NCI-H1930 (cell line): Measurements from ENCODE around the gene HIVEP3.

ENCODE experiments used
- DNase-seq, 2 experiments: peaks; one replicate each; lab custom pipeline; 2025; lab: John Stamatoyannopoulos, UW

HIVEP3 gene

DNA sequence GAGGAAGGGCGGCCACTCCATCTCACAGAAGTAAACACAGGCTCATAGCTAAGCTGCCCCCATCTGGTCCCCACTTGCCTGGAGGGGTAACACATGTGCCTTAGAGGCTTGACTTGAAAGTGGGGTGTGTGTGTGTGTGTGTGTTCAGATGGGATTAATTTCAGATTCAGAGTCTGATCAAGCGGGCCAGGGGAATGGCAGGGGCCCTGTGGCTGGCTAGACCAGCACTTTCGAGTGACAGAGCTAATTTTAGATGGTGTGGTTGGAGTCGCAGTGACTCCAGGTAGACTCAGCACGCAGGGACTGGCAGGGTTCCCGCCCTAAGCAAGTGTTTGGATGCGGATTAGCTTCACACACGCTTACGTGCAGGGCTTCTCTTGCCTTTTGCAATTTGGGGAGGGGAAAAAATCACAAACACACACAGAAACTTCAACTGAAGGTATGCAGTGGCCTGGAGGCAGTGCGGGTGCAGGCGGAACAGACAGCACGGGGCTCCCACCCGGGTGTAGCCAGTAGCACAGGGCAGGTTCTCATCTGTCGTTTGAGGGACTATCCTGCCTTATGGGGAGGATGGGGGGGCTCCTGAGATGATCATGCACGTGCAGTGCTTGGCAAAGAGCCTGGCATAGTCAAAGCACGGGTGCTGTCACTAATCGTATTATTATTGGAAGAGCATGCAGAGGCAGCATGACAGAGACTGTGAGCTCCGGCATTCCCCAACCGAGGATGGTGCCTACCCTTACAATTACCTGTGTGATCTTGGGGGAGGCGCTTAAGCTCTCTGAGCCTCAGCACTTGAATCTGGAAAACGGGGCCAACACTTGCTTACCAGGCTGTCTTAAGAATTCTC, 435.5 kb downstream of the HIVEP3 start:
- no peak for DNase-seq

DNA sequence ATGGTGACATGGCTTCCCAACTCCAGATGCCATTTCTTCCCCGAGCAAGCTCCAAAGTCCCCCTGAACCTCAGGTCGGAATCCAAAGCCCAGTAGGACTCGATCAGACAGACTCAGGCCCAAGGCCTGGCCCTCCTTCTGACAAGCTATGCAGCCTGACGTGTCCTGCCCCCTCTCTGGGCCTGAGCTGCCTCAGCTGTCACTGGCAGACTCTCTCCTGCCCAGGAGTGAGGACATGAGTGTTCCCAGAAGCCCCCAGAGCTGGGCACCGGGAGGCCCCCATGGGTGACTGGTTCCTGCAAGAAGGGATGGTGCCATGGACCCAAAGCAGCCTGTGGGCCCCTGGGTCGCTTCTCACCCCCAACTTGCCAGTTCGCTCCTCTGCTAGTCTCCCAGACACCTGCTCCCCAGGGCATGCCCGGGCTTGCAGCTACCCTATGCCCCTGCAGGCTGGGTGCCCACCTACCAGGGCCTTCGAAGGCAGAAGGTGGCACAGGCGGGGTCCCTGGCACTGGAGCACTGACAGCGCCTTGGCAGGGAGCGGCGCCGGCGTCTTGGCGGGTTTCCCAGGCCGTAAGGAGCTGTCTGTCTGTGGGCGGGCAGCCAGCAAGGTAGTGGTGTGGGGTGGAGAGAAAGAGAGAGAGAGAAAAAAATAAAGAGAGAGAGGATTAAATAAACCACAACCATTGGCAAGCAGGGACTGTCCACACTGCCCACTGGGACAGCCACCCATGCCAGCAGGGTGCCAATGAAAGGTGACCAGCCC, 436.5 kb downstream of the HIVEP3 start:
- no peak for DNase-seq

DNA sequence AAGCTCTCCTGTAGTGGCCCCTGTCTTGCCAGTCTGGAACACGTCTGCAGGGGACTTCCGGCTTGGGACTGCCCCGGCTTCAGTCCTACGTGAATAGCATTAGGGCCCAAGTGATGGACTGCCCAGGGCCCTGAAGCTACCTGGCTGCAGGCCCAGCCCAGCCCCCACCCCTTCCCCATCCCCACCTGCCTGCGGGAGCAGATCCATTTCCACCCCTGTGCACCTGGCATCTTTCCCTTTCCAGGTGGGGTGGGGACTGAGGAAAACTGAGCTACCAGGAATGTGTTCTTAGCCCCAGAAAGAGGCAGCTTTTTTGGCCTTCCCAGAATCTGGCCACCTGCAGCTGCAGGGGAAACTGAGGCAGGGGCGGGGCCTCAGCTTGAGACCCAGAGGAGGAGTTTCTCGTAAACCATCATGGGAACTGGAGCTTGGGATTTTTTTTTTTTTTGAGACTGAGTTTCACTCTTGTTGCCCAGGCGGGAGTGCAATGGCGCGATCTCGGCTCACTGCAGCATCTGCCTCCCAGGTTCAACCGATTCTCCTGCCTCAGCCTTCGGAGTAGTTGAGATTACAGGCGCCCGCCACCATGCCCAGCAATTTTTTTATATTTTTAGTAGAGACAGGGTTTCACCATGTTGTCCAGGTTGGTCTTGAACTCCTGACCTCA, 437.5 kb downstream of the HIVEP3 start:
- DNase-seq, result no peak

DNA sequence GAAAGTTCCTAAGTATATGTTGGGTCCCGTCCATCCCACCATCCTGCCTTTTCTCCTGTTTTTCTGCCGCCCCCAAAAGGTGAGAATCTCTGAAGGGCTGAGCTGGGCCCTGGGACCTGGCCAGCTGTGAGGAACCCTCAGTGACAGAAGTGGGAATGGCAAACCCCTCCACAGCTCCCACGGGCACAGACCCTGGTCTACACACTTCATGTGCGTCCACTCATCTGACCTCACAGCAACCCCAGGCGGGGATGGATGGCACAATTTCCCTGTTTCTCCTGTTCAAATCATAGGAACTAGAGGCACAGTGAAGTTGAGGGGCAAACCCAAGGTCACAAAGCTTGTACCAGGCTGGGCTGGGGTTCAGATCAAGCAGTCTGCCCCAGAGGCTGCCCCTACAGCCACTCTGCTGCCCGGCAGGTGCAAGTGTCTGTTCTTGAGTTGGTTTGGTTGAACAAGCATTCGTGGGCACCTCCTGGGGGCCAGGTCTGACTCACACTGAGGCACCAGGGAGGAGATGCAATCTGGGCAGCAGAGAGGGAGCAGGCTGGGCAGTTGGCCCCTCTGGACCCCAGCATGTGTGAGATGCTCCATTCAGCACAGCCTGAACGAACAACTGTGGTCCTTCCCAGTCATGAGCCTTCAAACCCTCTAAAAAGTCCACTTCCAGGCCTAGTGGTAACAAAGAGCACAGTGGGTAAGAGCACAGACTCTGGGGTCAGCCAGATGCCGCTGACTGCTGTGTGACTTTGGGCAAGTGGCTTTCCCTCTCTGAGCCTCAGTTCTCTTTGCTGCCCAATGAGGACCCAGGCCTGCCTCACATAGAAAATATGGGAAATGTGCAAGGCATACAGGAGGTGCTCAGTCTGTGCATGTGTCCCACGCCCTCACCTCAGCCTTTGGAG, 438.3 kb downstream of the HIVEP3 start:
- DNase-seq, result no peak

GRCh38 chr1:41479808-41480160, 438.9 kb downstream of the HIVEP3 start:
- DNase-seq, result no peak

DNA sequence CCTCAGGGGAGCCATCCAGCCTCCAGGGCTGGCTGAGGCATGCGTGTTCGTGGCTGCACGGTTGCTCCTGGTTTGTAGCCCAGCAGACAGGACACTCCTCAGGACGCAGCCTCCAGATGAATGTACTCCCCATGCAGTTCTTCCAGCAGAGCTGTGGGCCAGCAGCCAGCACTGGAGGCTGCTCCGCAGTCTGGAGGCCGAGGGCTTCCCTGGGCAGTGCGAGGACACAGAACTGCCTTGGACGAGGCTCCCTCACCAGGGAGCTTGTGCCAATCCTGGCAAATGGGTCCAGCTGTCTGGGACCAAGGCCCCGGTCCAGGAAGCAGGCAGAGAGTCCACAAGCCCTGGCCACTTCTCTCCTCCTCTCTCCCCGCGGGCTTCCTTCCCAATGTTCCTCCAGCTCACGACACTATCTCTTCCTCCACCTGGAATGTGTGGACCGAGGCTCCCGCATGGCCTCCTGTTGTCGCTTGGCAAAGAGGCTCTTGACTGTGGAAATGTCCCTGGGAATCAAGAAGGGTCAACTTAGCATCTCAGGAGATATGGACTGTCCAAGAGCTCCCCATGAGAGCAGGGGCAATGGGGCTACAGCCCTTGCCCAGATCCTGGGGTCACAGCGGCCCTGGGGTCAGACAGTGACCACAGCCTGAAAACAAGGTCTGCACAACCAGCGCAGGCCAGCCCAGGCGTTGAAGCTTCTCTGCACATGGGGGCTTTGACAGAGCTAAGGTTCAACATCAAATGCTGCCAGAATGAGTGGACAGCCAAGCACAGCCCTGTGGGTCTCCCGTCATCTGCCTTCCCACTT, 439.5 kb downstream of the HIVEP3 start:
- DNase-seq, result no peak

DNA sequence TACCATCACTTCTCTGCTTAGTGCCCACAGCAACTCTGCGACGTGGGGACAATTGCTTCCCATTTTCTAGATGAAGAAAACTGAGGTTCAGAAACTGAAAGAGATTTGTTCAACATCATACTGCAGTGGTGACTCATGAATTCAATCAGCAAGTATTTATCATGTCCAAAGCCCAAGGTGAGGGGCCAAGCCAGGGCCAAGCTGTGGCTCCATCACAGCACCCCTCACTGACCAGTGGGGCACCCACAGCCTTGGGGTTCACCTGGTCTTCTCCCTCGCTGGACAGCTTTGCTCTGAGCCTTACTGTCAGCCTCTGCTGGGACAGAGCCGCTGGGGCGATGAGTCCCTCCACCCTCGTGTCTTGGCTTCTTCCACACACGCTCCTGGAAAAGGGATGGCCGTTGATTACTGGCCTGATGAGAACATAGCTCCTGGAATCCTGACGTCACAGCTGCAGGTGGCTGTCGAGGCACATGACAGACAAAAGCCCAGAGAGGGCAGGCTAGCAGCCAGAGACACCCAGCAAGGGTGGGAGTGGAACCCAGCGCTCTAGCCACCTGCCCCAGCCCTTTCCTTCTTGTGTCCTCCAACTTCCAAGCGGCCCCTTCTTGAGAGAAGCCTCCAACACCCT, 440.5 kb downstream of the HIVEP3 start:
- no peak for DNase-seq

GRCh38 chr1:41476807-41477361, 441.8 kb downstream of the HIVEP3 start:
- DNase-seq, result no peak

GRCh38 chr1:41475859-41476567, 442.7 kb downstream of the HIVEP3 start:
- DNase-seq, result no peak

DNA sequence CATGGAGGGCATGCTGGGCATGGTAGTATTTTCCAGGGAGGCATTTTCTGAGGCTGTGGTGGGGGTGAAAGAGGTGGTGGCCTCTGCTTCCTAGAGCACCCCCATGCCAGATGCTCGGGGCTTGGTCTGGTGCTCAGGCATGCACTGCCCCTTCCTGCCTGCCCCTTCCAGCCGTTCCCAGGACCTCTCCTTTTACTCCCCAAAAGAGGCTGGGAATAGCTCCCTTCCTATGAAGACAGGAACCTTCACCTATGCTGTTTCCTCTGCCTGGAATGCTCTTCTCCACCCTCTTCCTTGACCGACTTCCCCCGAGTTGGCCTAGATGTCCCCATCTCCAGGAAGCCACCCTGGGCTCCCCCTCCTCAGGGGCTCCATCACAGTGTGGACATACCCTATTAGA, 443.4 kb downstream of the HIVEP3 start:
- no peak for DNase-seq

GRCh38 chr1:41474490-41475271, 444.0 kb downstream of the HIVEP3 start:
- no peak for DNase-seq

GRCh38 chr1:41473738-41474362, 444.9 kb downstream of the HIVEP3 start:
- no peak for DNase-seq

GRCh38 chr1:41471658-41472057, 447.1 kb downstream of the HIVEP3 start:
- no peak for DNase-seq

- no peak for DNase-seq
These were observed 449.0 kb downstream of the HIVEP3 start for GRCh38 chr1:41469706-41470105.

GRCh38 chr1:41468122-41468762, 450.5 kb downstream of the HIVEP3 start:
- no peak for DNase-seq

DNA sequence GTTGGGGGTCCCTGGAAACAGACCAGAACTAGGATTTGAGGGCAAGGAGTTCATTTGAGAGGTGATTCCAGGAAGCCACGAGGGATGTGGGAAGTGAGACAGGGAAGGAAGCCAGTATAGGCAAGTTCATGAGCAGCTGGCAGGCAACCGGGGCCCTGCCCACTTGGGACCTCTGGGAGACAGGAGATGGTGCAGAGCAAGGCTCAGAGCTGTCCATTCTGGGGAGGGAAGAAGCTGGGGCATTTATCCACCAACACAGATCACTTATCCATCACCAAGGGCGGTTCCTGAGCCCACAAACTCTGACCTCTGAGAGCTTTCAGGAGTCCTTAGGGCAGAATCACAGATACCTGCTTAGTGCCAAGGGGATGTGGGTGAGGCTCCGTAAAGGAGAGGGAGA, 451.0 kb downstream of the HIVEP3 start:
- DNase-seq, result no peak

GRCh38 chr1:41466146-41466545, 452.6 kb downstream of the HIVEP3 start:
- DNase-seq, result no peak

GRCh38 chr1:41465741-41466140, 453.0 kb downstream of the HIVEP3 start:
- no peak for DNase-seq
